Adrenal gland (tissue), 12 donors: ENCODE results near the gene TRIM68. TPM values are rescaled to one million over a fixed set of nuclear protein-coding genes. Genes with fewer than 3 reads are reported as not detected.
A peak's percentile ranks its signal among the peaks of the same experiment; 100 is the strongest.

Experiments
- DNase-seq, 7 donors: peaks; one replicate each; pipeline ENCODE4 v3.0.0-alpha.2; 2019 to 2020
- H3K27ac ChIP-seq, 5 donors: fragments of 200-600 bp; sonication (generic) in 4 of 5; 1 replicate in 3 of 5; 2 replicates in 2 of 5; pipeline versions ENCODE4 v1.5.1 to v1.8.0; 2016 to 2020; ENCODE audit warnings: mild to moderate bottlenecking in 1 of 5
- H3K27me3 ChIP-seq: fragments of 200-600 bp; 2 replicates; pipeline ENCODE4 v1.8.0; 2021
- H3K36me3 ChIP-seq, 2 donors: fragments of 200-600 bp; replicated peaks in 1 of 2; 1 replicate in 1 of 2; 2 replicates in 1 of 2; pipeline versions ENCODE4 v1.5.1 to v1.8.0; 2018 to 2022
- H3K4me1 ChIP-seq, 2 donors: fragments of 200-600 bp; replicated peaks in 1 of 2; 1 replicate in 1 of 2; 2 replicates in 1 of 2; pipeline versions ENCODE4 v1.5.1 to v1.8.0; 2018 to 2021
- H3K4me3 ChIP-seq, 4 donors: fragments of 200-600 bp; sonication (generic) in 3 of 4; one replicate each; pipeline ENCODE4 v1.5.1; 2016 to 2018
- H3K9me3 ChIP-seq, 3 donors: fragments of 200-600 bp; sonication (generic) in 1 of 3; replicated peaks in 1 of 3; 1 replicate in 2 of 3; 2 replicates in 1 of 3; pipeline versions ENCODE4 v1.5.1 to v1.8.0; 2016 to 2021
- CTCF ChIP-seq, 6 experiments: fragments of 450-650 bp in 4 of 6; fragments of 200-600 bp in 2 of 6; sonication (generic) in 1 of 6; IDR thresholded peaks; 1 replicate in 5 of 6; 2 replicates in 1 of 6; pipeline versions ENCODE4 v1.5.1 to v1.8.0; 2016 to 2021; ENCODE audit warnings: antibody characterized with exemption in 6 of 6, mild to moderate bottlenecking in 2 of 6, moderate library complexity in 1 of 6
- POLR2A ChIP-seq, 2 donors: fragments of 450-650 bp; IDR thresholded peaks; one replicate each; pipeline ENCODE4 v1.6.1; 2017; ENCODE audit warnings: antibody characterized with exemption in 2 of 2, mild to moderate bottlenecking in 2 of 2, moderate library complexity in 1 of 2
- WGBS, 4 donors: extraction: QIAGEN DNeasy Blood & Tissue Kit in 2 of 4; methylation state at CpG; one replicate each; pipeline versions ENCODE4 v1.1.5 to v1.1.7; 2013 to 2017; 5-methylcytosine and 5-hydroxymethylcytosine counted together
- intact Hi-C, 2 donors: fragments of 100-400 bp; cut with DNase I; formaldehyde crosslinking; loops; one replicate each; pipeline versions ENCODE4 v1.14.1 to v1.15.0; 2022 to 2023
- polyA plus RNA-seq, 3 donors: library from polyadenylated mRNA; stranded (reverse); fragments of 200-250 nt in 2 of 3; fragments of 350-450 nt in 1 of 3; fragmentation: Illumina TruSeq in 1 of 3; extraction: RNeasy Lipid Tissue Mini Kit (QIAGEN cat#74804) in 1 of 3; gene quantifications; one replicate each; pipeline ENCODE4 v1.2.3, GENCODE V29; 2013 to 2014
- total RNA-seq, 9 donors: library from RNA; depleted of rRNA in 4 of 9; stranded (reverse); fragments of >200 nt in 4 of 9; fragments of 120-200 nt in 1 of 9; fragmentation: NEBNext Ultra II Directional in 1 of 9; extraction: Animal tissue kit (Norgen Biotek cat#: 25700) in 1 of 9; gene quantifications; one replicate each; pipeline versions ENCODE4 v1.1.0 to v1.2.4, GENCODE V29; 2013 to 2023
- donor health status: healthy with polysubstance abuse.
- donor health status: Bipolar disorder and iron deficiency.
- donor health status: DM: yes; HTN: yes; CAD: no.
- donor health status: DM: no; HTN: no; CAD: no.
- donor health status: DM: no; HTN: no; CAD: no.
- donor health status: DM: yes; HTN: yes; CAD: no.

The TRIM68 gene
- total and polyA plus RNA-seq, 12 donors, result 2.8 to 23.3 (median 14.0) TPM

DNA sequence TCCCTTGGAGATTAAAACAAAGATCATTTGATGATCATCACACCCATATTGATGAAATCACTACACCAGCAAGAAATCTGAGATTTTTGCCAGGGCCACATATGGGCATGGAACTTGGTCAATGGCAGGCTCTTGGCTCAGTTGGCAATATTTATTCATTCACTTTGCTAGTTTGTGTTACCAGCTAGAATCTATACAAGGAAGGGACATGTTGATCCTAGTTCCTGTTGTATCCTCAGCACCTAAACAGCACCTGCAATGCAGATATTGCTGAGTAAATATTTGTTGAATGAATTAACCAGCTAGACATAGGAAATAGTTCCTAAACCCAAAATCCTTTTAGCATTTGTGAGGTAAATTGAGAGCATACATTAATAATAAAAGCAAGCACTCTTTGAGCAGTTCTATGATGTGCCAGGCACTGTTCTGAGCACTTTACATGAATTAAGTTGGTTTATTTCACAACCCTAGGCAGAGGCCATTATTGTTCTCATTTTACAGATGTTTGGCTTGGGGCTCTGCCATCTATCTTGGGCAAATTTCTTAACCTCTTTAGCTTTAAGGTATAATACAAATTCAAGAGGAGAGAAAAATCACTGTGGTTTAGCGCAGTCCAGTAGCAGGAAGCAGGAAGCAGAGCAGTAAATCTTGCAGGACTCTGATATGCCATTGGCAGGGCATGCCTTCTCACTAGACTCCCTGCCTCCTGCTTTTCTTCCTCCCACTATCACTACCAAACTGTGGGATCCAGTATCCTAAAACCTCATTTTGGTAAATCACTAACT lies 1.6 kb downstream of the TRIM68 start:
- intact Hi-C loops, result no loop called here
- H3K27ac ChIP-seq, result no peak overlapping the region
- TF ChIP-seq POLR2A (IDR thresholded peaks at IDR 0.05) (no peak), CTCF (IDR thresholded peaks at IDR 0.05) (no peak)

GRCh38 chr11:4605057-4605456 lies 3.0 kb downstream of the TRIM68 start:
- Histone ChIP-seq H3K27me3 (no peaks in the 10 kb centered on the region), H3K27ac (no peak overlapping the region), H3K4me1 (peaks cover 0 to 14% of the 10 kb centered on the region in 2 donors), H3K4me3 (no peak overlapping the region), H3K36me3 (peaks cover 0 to 43% of the 10 kb centered on the region in 2 donors), H3K9me3 (no peaks in the 10 kb centered on the region)
- 92 to 100% (median 93%) methylated on average over 1 to 4 of the region's 4 CpGs; no CpG with 5 or more reads in 1 of the 4 donors for WGBS, 4 donors
- DNase-seq, result no peak
- TF ChIP-seq POLR2A (IDR thresholded peaks at IDR 0.05) (no peak), CTCF (IDR thresholded peaks at IDR 0.05) (no peak)
- intact Hi-C loops, result no loop called here

More for the DNA sequence above, 1.6 kb downstream of the TRIM68 start:
- DNase-seq, result no peak
- no peaks in the 10 kb centered on the region for H3K27me3 ChIP-seq
- peaks cover 0 to 14% of the 10 kb centered on the region in 2 donors for H3K4me1 ChIP-seq
- H3K36me3 ChIP-seq, result peaks cover 0 to 29% of the 10 kb centered on the region in 2 donors
- peak overlapping the region in 1 of 4 donors; percentile 68 for H3K4me3 ChIP-seq
- no peaks in the 10 kb centered on the region for H3K9me3 ChIP-seq
- 37 to 56% (median 41%) methylated on average over 1 of the region's 1 CpG for WGBS, 4 donors

GRCh38 chr11:4593739-4594138 lies 14.3 kb downstream of the TRIM68 start, which contains the start of gene OR52I1:
Gene OR52I1, plus strand, starts transcription at chr11:4594039. Its CDS starts 0 bp downstream, at chr11:4594039.
- no peak for DNase-seq
- H3K36me3 ChIP-seq, result peaks cover 0 to under 1% of the 10 kb centered on the region in 2 donors
- H3K27ac ChIP-seq, result no peak within 1 kb of the TSS
- H3K4me1 ChIP-seq, result no peaks in the 10 kb centered on the region
- intact Hi-C loops, result no loop called here
- H3K9me3 ChIP-seq, result no peaks in the 10 kb centered on the region
- 82 to 89% (median 87%) methylated on average over 1 of the region's 1 CpG for WGBS, 4 donors
- no peak within 1 kb of the TSS for H3K4me3 ChIP-seq
- no peak for TF ChIP-seq CTCF (IDR thresholded peaks at IDR 0.05)
- no peaks in the 10 kb centered on the region for H3K27me3 ChIP-seq

DNA sequence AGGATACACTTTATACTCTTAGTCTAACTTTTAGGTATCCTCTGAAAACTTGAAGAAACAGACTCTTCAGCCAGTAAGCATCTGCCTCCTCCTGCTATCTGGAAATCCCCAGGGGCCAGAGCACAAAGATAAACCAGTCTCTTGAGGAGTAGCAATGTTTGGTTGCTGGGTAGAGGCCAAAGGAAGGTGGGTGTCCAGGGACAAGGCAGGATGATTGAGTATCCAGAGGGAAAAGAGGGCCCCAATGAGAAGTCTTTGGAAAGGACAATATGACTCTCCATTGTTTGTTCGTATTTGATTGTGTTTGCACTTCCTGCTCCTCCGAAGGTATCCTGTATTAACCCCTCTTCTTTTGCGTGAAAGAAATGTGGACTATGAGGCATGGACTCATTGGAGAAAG lies 19.0 kb downstream of the TRIM68 start:
- no peak for DNase-seq
- 65 to 71% (median 70%) methylated on average over 3 of the region's 3 CpGs for WGBS, 4 donors
- Histone ChIP-seq H3K27ac (no peak overlapping the region), H3K4me1 (no peaks in the 10 kb centered on the region), H3K36me3 (no peaks in the 10 kb centered on the region), H3K9me3 (no peaks in the 10 kb centered on the region), H3K27me3 (no peaks in the 10 kb centered on the region), H3K4me3 (no peak overlapping the region)
- TF ChIP-seq CTCF (IDR thresholded peaks at IDR 0.05) (no peak), POLR2A (IDR thresholded peaks at IDR 0.05) (no peak)
- intact Hi-C loops, result no loop called here
